ENCODE data around the gene ART1.

The ART1 gene

DNA sequence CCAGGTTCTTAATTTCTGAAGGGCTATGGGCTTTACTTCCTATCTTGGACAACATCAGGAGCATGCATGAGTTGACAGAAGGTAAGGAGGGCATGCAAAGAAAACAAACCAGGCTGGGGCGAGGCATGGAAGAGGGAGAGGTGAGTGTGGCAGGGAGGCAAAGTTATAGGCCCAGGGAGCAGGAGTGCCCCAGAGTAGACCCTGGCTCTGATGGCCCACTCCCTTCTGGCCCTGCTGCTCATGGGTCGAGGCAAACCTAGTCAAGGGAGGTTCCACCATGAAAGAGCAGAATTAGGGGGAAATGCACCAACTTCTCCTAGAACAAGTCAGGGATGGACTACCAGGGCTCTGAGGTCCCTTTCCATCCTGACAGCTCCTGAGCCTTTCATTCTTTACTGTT, 16.0 kb downstream of the ART1 start:
- Histone ChIP-seq H3K4me3 (no peak overlapping the region), H3K36me3 (peaks cover 23% of the 10 kb centered on the region), H4K20me1 (no peaks in the 10 kb centered on the region), H3K4me1 (no peaks in the 10 kb centered on the region), H3K27ac (no peak overlapping the region), H3K9me3 (no peaks in the 10 kb centered on the region), H3K9ac (no peak overlapping the region), H3K27me3 (no peaks in the 10 kb centered on the region), H3K4me2 (no peak overlapping the region)
- TF ChIP-seq Cebpa-rat (IDR thresholded peaks at IDR 0.05), result no peak

DNA sequence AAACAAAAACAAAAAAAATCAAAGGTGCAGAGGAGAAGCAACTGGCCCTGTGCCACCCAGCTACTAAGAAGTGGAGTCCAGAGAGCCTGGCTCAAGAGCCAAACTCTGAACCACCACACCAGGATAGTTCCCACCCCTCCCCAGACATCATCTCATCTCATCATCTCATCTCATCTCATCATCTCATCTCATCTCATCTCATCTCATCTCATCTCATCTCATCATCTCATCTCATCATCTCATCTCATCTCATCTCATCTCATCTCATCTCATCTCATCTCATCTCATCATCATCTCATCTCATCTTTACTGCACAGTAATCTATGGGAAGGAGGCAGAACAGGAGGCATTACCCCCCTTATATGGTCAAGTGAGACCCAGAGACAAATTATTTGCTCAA, 17.9 kb downstream of the ART1 start:
- Histone ChIP-seq H3K4me3 (no peak overlapping the region), H4K20me1 (no peaks in the 10 kb centered on the region), H3K27ac (no peak overlapping the region), H3K4me2 (no peak overlapping the region), H3K36me3 (peaks cover 42% of the 10 kb centered on the region), H3K4me1 (no peaks in the 10 kb centered on the region), H3K9ac (no peak overlapping the region), H3K27me3 (no peaks in the 10 kb centered on the region), H3K9me3 (no peaks in the 10 kb centered on the region)
- no peak for TF ChIP-seq Cebpa-rat (IDR thresholded peaks at IDR 0.05)

DNA sequence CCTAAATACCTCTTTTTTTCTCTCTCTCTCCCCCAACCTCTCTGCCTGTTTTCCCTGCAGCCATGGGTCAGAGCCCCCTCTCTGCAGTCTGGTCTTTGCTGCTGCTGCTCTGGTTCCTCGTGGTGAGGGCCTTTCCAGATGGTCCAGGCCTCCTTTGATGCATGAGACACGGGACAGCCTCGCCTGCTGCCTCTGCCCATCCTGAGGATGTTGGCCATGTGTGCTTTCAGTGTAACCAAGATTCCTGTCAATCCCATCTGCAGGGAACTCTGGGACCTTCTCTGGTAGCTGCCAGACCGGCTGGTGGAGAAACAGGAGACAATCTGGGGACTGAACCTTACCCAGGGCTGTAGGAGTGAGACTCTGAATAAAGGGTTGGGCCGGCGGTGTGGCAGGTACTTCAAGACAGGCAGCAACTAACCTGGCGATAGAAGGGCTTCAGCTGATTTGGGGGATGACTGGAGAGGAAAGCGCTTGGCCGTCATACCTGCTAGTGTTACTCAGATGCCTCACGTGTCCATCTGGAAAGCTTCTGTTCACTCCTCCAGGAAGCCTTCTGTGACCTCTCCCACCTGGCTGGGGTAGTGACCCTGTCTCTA, 19.2 kb downstream of the ART1 start:
- Histone ChIP-seq H3K27me3 (no peaks in the 10 kb centered on the region), H3K36me3 (peaks cover 54% of the 10 kb centered on the region), H3K4me1 (no peaks in the 10 kb centered on the region), H3K9me3 (no peaks in the 10 kb centered on the region), H3K4me3 (no peak overlapping the region), H3K27ac (no peak overlapping the region), H3K9ac (no peak overlapping the region), H4K20me1 (0 out of 2 replicates have a peak, but pooled peaks cover 2% of the 10 kb centered on the region), H3K4me2 (no peak overlapping the region)
- no peak for TF ChIP-seq Cebpa-rat (IDR thresholded peaks at IDR 0.05)

DNA sequence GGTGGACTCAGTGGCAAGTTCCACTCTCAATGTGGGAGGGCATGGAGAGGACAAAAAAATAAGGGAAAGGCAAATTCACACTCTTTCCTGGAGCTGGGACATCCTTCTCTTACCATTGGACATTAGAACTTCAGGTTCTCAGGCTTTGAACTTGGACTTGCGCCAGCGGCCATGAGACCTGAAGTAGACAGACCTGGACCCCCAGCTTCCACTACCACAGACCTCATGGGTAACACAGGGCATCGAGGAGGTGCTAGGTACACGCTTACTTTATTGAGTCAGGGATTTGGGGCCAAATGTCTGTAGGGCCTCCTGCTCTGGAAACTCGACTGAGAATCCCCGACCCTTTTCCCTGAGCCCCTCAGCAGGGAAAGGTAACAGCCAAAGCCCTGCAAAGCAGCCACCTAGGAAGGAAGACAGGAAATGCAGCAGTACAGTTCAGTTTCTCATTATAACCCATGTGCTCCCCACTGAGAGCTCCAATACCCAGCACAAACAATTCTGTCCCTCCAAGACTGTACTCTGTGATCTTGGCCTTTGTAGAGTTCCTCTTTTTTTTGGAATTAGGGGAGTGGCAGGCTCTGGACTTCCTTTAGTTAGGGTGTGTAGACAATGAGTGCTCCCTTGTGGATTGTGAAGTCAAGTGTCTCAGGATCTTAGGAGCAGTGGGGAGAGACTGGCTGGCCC, 20.6 kb downstream of the ART1 start:
- peaks cover 67% of the 10 kb centered on the region for H3K36me3 ChIP-seq
- H3K9me3 ChIP-seq, result no peaks in the 10 kb centered on the region
- no peak for TF ChIP-seq Cebpa-rat (IDR thresholded peaks at IDR 0.05)
- H3K9ac ChIP-seq, result no peak overlapping the region
- H3K27me3 ChIP-seq, result no peaks in the 10 kb centered on the region
- no peaks in the 10 kb centered on the region for H3K4me1 ChIP-seq
- no peak overlapping the region for H3K27ac ChIP-seq
- 0 out of 2 replicates have a peak, but pooled peaks cover 7% of the 10 kb centered on the region for H4K20me1 ChIP-seq
- H3K4me2 ChIP-seq, result no peak overlapping the region
- H3K4me3 ChIP-seq, result no peak overlapping the region

DNA sequence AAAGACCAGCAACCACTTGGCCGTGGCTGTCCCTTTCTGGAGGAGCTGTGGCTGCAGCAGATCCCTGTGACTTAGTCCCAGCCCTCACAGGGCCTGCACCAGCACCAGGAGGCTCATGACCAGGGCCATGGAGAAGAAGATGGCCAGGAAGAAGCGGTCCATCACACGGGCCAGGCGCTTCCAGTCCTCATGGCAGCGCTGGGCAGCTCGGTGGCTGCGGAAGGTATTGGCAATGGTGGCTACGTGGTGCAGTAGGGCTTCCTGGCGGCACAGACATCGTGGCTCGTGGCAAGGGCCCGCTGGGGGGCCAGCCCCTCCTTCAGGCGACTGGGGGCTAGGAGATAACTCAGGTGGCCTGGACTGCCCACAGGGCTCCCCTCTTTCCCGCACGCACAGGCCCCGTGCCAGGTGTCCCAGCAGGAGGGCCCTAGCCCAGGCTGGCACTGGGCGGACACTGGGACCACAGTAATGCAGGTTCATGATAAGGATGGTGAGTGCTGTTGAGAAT, 21.1 kb downstream of the ART1 start:
- no peak for TF ChIP-seq Cebpa-rat (IDR thresholded peaks at IDR 0.05)
- no peak overlapping the region for H3K4me3 ChIP-seq

DNA sequence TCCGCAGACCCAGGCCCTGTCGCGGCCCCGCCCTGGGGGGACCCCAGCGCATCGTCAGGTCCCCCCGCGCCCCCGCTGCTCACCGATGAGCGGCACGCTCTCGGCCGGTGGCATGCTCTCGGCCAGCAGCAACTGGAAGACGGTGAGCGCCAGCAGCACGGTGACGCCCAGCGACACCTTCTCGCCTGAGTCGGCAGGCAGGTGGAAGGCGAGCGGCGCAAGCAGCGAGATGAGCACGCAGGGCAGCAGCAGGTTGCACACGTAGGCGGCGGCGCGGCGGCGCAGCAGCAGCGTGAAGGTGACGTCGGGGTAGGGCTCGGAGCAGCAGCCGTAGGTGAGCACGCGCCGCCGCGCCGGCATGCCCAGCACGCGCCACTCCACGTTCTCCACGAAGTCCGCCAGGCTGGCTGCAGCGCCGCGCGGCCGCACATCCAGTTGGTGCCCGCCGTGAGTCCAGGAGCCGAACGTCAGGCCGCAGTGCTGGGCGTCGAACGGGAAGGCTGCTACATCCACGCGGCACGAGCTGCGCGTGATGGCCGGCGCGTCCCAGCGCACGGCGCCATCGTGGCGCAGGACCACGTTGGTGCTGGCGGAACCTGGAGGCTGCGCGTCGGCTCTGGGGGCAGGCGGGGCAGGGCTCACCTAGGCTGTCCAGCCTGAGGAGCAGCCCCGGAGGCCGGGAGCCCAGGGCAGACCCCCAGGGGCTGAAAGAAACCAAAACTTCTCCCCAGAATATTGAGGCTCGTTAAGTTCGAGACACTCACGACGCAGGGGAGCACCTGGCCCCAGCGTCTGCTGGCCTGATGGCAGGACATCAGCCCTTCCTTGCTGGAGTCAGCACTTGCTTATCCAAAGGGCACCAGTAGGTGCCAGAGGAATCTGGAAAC, 22.5 kb downstream of the ART1 start:
- no peak for TF ChIP-seq Cebpa-rat (IDR thresholded peaks at IDR 0.05)
- Histone ChIP-seq H3K27me3 (no peaks in the 10 kb centered on the region), H3K9me3 (no peaks in the 10 kb centered on the region), H3K4me2 (no peak overlapping the region), H4K20me1 (0 out of 2 replicates have a peak, but pooled peaks cover 7% of the 10 kb centered on the region), H3K4me1 (no peaks in the 10 kb centered on the region), H3K4me3 (no peak overlapping the region), H3K27ac (no peak overlapping the region), H3K36me3 (peaks cover 86% of the 10 kb centered on the region), H3K9ac (no peak overlapping the region)

More for the DNA sequence above, 21.1 kb downstream of the ART1 start:
- Histone ChIP-seq H3K4me1 (no peaks in the 10 kb centered on the region), H3K27ac (no peak overlapping the region), H3K27me3 (no peaks in the 10 kb centered on the region), H3K9me3 (no peaks in the 10 kb centered on the region), H3K9ac (no peak overlapping the region), H3K36me3 (peaks cover 73% of the 10 kb centered on the region), H3K4me2 (no peak overlapping the region), H4K20me1 (0 out of 2 replicates have a peak, but pooled peaks cover 7% of the 10 kb centered on the region)

DNA sequence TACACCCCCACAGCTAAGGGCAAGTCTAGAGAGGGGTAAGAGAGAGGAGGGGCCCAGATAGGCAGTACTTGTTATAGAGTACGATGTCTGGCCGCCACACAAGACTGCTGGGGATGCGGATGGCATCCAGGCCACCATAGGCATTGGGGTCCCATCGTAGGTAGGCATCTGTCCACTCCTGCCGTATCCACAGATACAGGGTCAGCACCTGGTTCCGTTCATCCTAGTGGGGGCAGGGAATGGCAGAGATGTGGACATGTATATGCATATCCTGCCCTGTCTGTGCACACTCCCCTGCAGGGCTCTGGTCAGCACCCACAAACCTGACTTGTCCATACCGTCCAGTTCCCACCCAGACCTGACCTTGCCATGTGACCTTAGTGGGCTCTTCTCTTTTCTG, 24.2 kb downstream of the ART1 start:
- H3K36me3 ChIP-seq, result peaks cover 98% of the 10 kb centered on the region
- H3K27ac ChIP-seq, result no peak overlapping the region
- no peaks in the 10 kb centered on the region for H3K4me1 ChIP-seq
- 0 out of 2 replicates have a peak, but pooled peaks cover 7% of the 10 kb centered on the region for H4K20me1 ChIP-seq
- no peak overlapping the region for H3K4me2 ChIP-seq
- no peak overlapping the region for H3K9ac ChIP-seq
- H3K9me3 ChIP-seq, result no peaks in the 10 kb centered on the region
- H3K27me3 ChIP-seq, result no peaks in the 10 kb centered on the region
- TF ChIP-seq Cebpa-rat (IDR thresholded peaks at IDR 0.05), result no peak
- H3K4me3 ChIP-seq, result no peak overlapping the region

DNA sequence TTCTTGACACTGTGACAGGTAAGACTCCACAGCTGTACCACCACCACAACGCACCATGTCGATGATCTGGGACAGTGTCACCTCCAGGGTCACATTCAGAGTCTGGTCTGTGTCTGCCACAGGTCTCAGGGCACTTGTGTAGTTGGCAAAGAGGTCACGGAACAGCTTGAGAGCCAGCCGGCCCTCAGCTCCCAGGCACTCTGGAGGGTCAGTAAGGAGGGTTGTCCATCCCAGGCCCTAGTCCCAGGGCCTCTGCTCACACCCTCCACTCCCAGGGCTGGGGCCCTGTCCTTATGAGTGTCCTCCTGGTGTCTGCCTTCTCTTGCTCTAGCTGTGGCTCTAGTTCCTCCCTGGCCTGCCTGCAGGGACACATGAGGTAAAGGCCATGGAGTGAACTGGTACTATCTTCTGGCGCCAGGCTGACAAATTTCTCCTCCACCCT, 24.8 kb downstream of the ART1 start:
- Histone ChIP-seq H3K9me3 (no peaks in the 10 kb centered on the region), H3K27ac (no peak overlapping the region), H3K4me3 (no peak overlapping the region), H3K4me1 (no peaks in the 10 kb centered on the region), H3K27me3 (no peaks in the 10 kb centered on the region), H3K4me2 (no peak overlapping the region), H3K36me3 (peaks cover 98% of the 10 kb centered on the region), H4K20me1 (0 out of 2 replicates have a peak, but pooled peaks cover 7% of the 10 kb centered on the region), H3K9ac (no peak overlapping the region)
- no peak for TF ChIP-seq Cebpa-rat (IDR thresholded peaks at IDR 0.05)

DNA sequence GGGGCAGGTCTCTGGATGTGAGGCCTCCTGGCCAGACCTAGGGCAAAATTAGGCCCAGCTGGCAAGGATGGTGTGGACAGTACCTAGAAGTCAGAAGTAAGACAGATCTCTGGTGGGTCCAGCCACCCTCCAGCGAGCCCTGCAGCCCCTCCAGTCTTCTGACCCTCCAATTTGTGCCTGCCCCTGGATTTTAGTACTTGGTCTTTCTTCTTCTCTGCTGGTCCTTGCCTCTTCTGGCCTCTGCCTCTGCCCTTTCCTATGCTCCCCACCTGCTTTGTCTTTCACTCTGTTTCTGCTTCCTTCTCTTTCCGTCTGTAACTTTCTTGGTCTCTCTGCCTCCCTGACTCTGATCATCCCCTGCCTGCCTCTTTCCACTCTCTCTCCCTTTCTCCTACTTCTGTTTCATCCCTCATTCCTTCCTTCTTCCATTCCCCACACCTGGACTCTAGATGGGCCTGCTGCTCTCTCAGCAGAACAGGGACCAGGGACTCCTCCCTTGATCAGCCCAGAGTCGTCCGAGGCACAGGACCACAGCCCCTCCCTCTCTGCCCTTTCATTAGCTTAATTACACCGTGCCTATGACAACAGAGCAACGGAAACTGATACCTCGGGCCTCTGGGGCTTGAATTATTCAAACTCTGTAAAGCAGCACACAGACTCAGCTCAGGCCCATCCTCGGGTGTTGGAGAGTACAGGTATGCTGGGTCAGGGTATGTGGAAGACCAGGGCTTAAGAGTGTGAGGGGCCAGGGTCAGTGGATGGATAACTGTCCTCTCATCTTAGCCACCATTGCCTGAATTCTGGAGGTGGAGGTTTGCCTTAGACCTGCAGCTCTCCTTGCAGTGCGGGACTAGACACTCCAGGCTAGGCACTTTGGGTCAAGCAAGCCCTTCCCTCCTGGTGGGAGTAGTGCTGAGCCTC, 26.7 kb downstream of the ART1 start, which contains the start of gene CHRNA10:
Gene CHRNA10, minus strand, starts transcription at position 51 of the 921 bp plus-strand sequence. CDS start 72 bp downstream, outside the sequence.
- no peak within 1 kb of the TSS for H3K27ac ChIP-seq
- H3K9ac ChIP-seq, result no peak within 1 kb of the TSS
- H3K4me3 ChIP-seq, result no peak within 1 kb of the TSS
- no peak within 1 kb of the TSS for H3K4me2 ChIP-seq
- no peak for TF ChIP-seq Cebpa-rat (IDR thresholded peaks at IDR 0.05)
- H3K9me3 ChIP-seq, result no peaks in the 10 kb centered on the region
- H4K20me1 ChIP-seq, result peaks cover 7% of the 10 kb centered on the region; the same call in 1 of the 2 replicates
- peaks cover 98% of the 10 kb centered on the region for H3K36me3 ChIP-seq
- no peaks in the 10 kb centered on the region for H3K27me3 ChIP-seq
- no peaks in the 10 kb centered on the region for H3K4me1 ChIP-seq
